ENCODE measurements around the gene FGGY.

GRCh38 chr1:59804301-59804700 is 507.4 kb downstream of the FGGY start:
- no peak for TF ChIP-seq POLR2A (IDR thresholded peaks at IDR 0.05)
- no peak for TF ChIP-seq CTCF (IDR thresholded peaks at IDR 0.05)
